GM23338 (cell line): ENCODE measurements around the gene TNS4. TPM values are rescaled to one million over a fixed set of nuclear protein-coding genes. Genes with fewer than 3 reads are reported as not detected.

Experiments used
- ATAC-seq: fragments of 200-7000 bp; cut with Tn5 transposase; 3 replicates; pipeline ENCODE4 v1.9.1; 2020
- DNase-seq: peaks from one replicate; pipeline ENCODE4 v3.0.0-alpha.2; 2015; ENCODE audit warnings: low spot score
- H2AFZ ChIP-seq: fragments of 200-600 bp; sonication (generic); 2 replicates; pipeline ENCODE4 v1.8.0; 2016; ENCODE audit warnings: antibody characterized with exemption, mild to moderate bottlenecking, moderate library complexity
- H3F3A ChIP-seq: fragments of 200-600 bp; sonication (generic); replicated peaks from 2 replicates; pipeline ENCODE4 v1.8.0; 2017; ENCODE audit warnings: antibody characterized with exemption, mixed run types, low read depth
- H3K27ac ChIP-seq: fragments of 200-600 bp; sonication (generic); 2 replicates; pipeline ENCODE4 v1.6.1; 2016; ENCODE audit warnings: low read depth
- H3K27me3 ChIP-seq: fragments of 200-600 bp; sonication (generic); 2 replicates; pipeline ENCODE4 v1.8.0; 2016; ENCODE audit warnings: mild to moderate bottlenecking, mixed run types, moderate library complexity; ENCODE audit not compliant: insufficient read depth
- H3K36me3 ChIP-seq: fragments of 200-600 bp; sonication (generic); 2 replicates; pipeline ENCODE4 v1.8.0; 2016; ENCODE audit warnings: mild to moderate bottlenecking; ENCODE audit not compliant: insufficient read depth
- H3K4me1 ChIP-seq: fragments of 200-600 bp; sonication (generic); 2 replicates; pipeline ENCODE4 v1.8.0; 2016; ENCODE audit warnings: mild to moderate bottlenecking, moderate library complexity; ENCODE audit not compliant: insufficient read depth
- H3K4me2 ChIP-seq: fragments of 200-600 bp; sonication (generic); 2 replicates; pipeline ENCODE4 v1.7.1; 2017; ENCODE audit warnings: mixed run types
- H3K4me3 ChIP-seq: fragments of 200-600 bp; sonication (generic); 2 replicates; pipeline ENCODE4 v1.6.1; 2016; ENCODE audit warnings: mixed run types
- H3K79me2 ChIP-seq: fragments of 200-600 bp; sonication (generic); replicated peaks from 2 replicates; pipeline ENCODE4 v1.8.0; 2017; ENCODE audit warnings: mild to moderate bottlenecking; ENCODE audit not compliant: insufficient read depth
- H3K9me2 ChIP-seq: fragments of 200-600 bp; sonication (generic); 2 replicates; pipeline ENCODE4 v1.8.0; 2017; ENCODE audit not compliant: insufficient read depth
- H4K20me1 ChIP-seq: fragments of 200-600 bp; sonication (generic); replicated peaks from 2 replicates; pipeline ENCODE4 v1.8.0; 2017; ENCODE audit warnings: mild to moderate bottlenecking; ENCODE audit not compliant: insufficient read depth
- H3K27ac Mint-ChIP-seq: 2 replicates; pipeline ENCODE4 v1.8.0; 2020; ENCODE audit warnings: inconsistent platforms, mild to moderate bottlenecking, moderate library complexity, mixed read lengths
- H3K27me3 Mint-ChIP-seq: 3 replicates; pipeline ENCODE4 v1.8.0; 2022; ENCODE audit warnings: low read depth, mild to moderate bottlenecking, moderate library complexity, mixed read lengths, inconsistent platforms; ENCODE audit not compliant: insufficient read depth, poor library complexity
- H3K36me3 Mint-ChIP-seq: 3 replicates; pipeline ENCODE4 v1.8.0; 2021; ENCODE audit warnings: low read depth, mild to moderate bottlenecking, inconsistent platforms, moderate library complexity, mixed read lengths
- H3K4me1 Mint-ChIP-seq: 3 replicates; pipeline ENCODE4 v1.8.0; 2020; ENCODE audit warnings: mild to moderate bottlenecking, inconsistent platforms, mixed read lengths
- H3K4me3 Mint-ChIP-seq: 3 replicates; pipeline ENCODE4 v1.8.0; 2021; ENCODE audit warnings: moderate library complexity, mild to moderate bottlenecking, inconsistent platforms, mixed read lengths
- H3K9me3 Mint-ChIP-seq: 3 replicates; pipeline ENCODE4 v1.8.0; 2020; ENCODE audit warnings: moderate library complexity, mild to moderate bottlenecking, inconsistent platforms, mixed read lengths
- CREB1 ChIP-seq: fragments of 250-450 bp; sonication (Bioruptor Pico); IDR thresholded peaks from 2 replicates; pipeline ENCODE4 v1.5.0; 2020; ENCODE audit warnings: low read depth, mild to moderate bottlenecking, moderate library complexity
- EZH2 ChIP-seq: fragments of 200-600 bp; sonication (generic); IDR thresholded peaks from one replicate; pipeline ENCODE4 v1.8.0; 2017; ENCODE audit warnings: antibody characterized with exemption, mild to moderate bottlenecking, low read depth; ENCODE audit not compliant: unreplicated experiment
- EZH2phosphoT487 ChIP-seq: fragments of 200-600 bp; sonication (generic); IDR thresholded peaks from one replicate; pipeline ENCODE4 v1.8.1; 2018; ENCODE audit warnings: antibody characterized with exemption; ENCODE audit not compliant: unreplicated experiment
- JUNB ChIP-seq: IDR thresholded peaks from one replicate; pipeline ENCODE4 v1.6.1; 2016; ENCODE audit warnings: antibody characterized with exemption; ENCODE audit not compliant: unreplicated experiment
- NANOG ChIP-seq: IDR thresholded peaks from 2 replicates; pipeline ENCODE4 v1.6.1; 2016; ENCODE audit warnings: antibody characterized with exemption, borderline replicate concordance
- POLR2AphosphoS5 ChIP-seq: IDR thresholded peaks from 2 replicates; pipeline ENCODE4 v1.6.1; 2016; ENCODE audit warnings: antibody characterized with exemption, low read depth
- STAT1 ChIP-seq: IDR thresholded peaks from one replicate; pipeline ENCODE4 v1.6.1; 2016; ENCODE audit warnings: antibody characterized with exemption; ENCODE audit not compliant: unreplicated experiment
- ZNF114 ChIP-seq: fragments of 250-450 bp; sonication (Bioruptor Pico); IDR thresholded peaks from 2 replicates; pipeline ENCODE4 v1.5.0; 2020; ENCODE audit warnings: mild to moderate bottlenecking, moderate library complexity
- ZNF331 ChIP-seq: fragments of 250-450 bp; sonication (Bioruptor Pico); IDR thresholded peaks from 2 replicates; pipeline ENCODE4 v1.5.0; 2020; ENCODE audit warnings: low read depth, mild to moderate bottlenecking, moderate library complexity
- polyA plus RNA-seq: library from polyadenylated mRNA; unstranded; fragments of >200 nt; fragmentation: Nextera tagmentation; extraction: Ambion mirVana; gene quantifications from 2 replicates; pipeline ENCODE4 v1.2.1, GENCODE V29; 2016
- total RNA-seq: library from RNA; depleted of rRNA; stranded (reverse); fragments of >200 nt; shearing (Covaris generic); gene quantifications from 2 replicates; pipeline ENCODE4 v1.2.3, GENCODE V29; 2014
- TF ChIP-seq, protein P1 (sequence below), 2 experiments: fragments of 200-600 bp in 1 of 2; sonication (generic) in 1 of 2; conservative IDR thresholded peaks; 2 replicates each; pipeline versions ENCODE4 v1.5.1 to v1.6.1; 2016 to 2017; ENCODE audit warnings: antibody characterized with exemption in 2 of 2, low read depth in 2 of 2, mild to moderate bottlenecking in 2 of 2, moderate library complexity in 1 of 2
- TF ChIP-seq, protein P2 (sequence below): IDR thresholded peaks from one replicate; pipeline ENCODE4 v1.6.1; 2018; ENCODE audit warnings: antibody characterized with exemption; ENCODE audit not compliant: unreplicated experiment
- TF ChIP-seq, protein P3 (sequence below): IDR thresholded peaks from 2 replicates; pipeline ENCODE4 v1.6.1; 2016; ENCODE audit warnings: antibody characterized with exemption
- TF ChIP-seq, protein P4 (sequence below): fragments of 250-450 bp; sonication (Bioruptor Pico); IDR thresholded peaks from 2 replicates; pipeline ENCODE4 v1.5.0; 2020; ENCODE audit warnings: mild to moderate bottlenecking, moderate library complexity

TNS4 gene
- total and polyA plus RNA-seq, 2 experiments from 2014 or later = 0.31 to 4.9 TPM

DNA sequence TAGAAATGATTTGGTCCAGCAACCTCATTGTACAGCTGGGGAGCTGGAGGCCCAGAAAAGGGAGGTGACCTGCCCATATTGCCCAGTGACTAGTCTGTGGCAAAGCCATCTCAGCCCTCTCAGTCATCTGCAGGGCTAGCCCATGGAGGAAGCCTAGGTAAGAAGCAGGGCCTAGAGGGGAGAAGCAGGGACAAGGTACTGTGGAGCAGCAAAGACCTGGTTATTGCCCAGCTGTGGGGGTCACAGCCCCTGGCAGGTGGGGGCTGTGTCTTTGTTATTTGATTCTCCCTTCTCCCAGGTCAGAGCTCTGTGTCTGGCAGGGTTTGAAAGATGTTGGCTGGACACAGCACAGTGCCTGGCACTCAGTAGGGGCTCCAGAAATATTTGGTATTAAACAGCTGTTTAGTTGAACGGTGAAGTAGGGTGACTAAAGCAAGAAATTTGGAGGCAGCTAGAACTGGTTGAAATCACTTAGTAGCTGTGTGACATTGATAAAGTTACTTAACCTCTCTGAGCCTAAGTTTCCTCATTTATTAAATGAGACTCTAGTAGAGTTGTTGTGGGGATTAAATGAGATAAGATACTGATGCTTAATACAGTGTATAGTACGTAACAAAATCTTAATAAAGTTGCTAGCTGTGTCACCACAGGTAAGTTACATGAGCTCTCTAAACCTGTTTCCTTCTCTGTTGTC is 46.5 kb upstream of the TNS4 start:
- Mint-ChIP-seq H3K9me3 (no peaks in the 10 kb centered on the region), H3K36me3 (no peaks in the 10 kb centered on the region), H3K27me3 (peaks cover 9% of the 10 kb centered on the region), H3K27ac (no peak overlapping the region), H3K4me3 (no peak overlapping the region), H3K4me1 (peaks cover 14% of the 10 kb centered on the region)
- DNase-seq (no peak), ATAC-seq (no peak)
- Histone ChIP-seq H3K27ac (no peak overlapping the region), H3K4me3 (no peak overlapping the region), H4K20me1 (no peaks in the 10 kb centered on the region), H3K4me2 (no peak overlapping the region), H3K9me2 (no peaks in the 10 kb centered on the region), H3F3A (no peaks in the 10 kb centered on the region), H3K79me2 (no peaks in the 10 kb centered on the region), H3K27me3 (no peaks in the 10 kb centered on the region), H3K4me1 (peaks cover 4% of the 10 kb centered on the region), H2AFZ (no peak overlapping the region; the same call in 1 of the 2 replicates), H3K36me3 (no peaks in the 10 kb centered on the region)
- TF ChIP-seq JUNB (no peak), CREB1 (CRISPR knock-in tag) (no peak), STAT1 (no peak), ZNF331 (CRISPR knock-in tag) (no peak), EZH2 (no peak), NANOG (no peak), ZNF114 (CRISPR knock-in tag) (no peak), EZH2phosphoT487 (no peak), POLR2AphosphoS5 (no peak)
- TF ChIP-seq, protein P1, sequence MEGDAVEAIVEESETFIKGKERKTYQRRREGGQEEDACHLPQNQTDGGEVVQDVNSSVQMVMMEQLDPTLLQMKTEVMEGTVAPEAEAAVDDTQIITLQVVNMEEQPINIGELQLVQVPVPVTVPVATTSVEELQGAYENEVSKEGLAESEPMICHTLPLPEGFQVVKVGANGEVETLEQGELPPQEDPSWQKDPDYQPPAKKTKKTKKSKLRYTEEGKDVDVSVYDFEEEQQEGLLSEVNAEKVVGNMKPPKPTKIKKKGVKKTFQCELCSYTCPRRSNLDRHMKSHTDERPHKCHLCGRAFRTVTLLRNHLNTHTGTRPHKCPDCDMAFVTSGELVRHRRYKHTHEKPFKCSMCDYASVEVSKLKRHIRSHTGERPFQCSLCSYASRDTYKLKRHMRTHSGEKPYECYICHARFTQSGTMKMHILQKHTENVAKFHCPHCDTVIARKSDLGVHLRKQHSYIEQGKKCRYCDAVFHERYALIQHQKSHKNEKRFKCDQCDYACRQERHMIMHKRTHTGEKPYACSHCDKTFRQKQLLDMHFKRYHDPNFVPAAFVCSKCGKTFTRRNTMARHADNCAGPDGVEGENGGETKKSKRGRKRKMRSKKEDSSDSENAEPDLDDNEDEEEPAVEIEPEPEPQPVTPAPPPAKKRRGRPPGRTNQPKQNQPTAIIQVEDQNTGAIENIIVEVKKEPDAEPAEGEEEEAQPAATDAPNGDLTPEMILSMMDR (conservative IDR thresholded peaks at IDR 0.05; ENCODE audit: low read depth in 2 of 2) = no peak
- TF ChIP-seq, protein P2, sequence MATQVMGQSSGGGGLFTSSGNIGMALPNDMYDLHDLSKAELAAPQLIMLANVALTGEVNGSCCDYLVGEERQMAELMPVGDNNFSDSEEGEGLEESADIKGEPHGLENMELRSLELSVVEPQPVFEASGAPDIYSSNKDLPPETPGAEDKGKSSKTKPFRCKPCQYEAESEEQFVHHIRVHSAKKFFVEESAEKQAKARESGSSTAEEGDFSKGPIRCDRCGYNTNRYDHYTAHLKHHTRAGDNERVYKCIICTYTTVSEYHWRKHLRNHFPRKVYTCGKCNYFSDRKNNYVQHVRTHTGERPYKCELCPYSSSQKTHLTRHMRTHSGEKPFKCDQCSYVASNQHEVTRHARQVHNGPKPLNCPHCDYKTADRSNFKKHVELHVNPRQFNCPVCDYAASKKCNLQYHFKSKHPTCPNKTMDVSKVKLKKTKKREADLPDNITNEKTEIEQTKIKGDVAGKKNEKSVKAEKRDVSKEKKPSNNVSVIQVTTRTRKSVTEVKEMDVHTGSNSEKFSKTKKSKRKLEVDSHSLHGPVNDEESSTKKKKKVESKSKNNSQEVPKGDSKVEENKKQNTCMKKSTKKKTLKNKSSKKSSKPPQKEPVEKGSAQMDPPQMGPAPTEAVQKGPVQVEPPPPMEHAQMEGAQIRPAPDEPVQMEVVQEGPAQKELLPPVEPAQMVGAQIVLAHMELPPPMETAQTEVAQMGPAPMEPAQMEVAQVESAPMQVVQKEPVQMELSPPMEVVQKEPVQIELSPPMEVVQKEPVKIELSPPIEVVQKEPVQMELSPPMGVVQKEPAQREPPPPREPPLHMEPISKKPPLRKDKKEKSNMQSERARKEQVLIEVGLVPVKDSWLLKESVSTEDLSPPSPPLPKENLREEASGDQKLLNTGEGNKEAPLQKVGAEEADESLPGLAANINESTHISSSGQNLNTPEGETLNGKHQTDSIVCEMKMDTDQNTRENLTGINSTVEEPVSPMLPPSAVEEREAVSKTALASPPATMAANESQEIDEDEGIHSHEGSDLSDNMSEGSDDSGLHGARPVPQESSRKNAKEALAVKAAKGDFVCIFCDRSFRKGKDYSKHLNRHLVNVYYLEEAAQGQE = no peak
- TF ChIP-seq, protein P3, sequence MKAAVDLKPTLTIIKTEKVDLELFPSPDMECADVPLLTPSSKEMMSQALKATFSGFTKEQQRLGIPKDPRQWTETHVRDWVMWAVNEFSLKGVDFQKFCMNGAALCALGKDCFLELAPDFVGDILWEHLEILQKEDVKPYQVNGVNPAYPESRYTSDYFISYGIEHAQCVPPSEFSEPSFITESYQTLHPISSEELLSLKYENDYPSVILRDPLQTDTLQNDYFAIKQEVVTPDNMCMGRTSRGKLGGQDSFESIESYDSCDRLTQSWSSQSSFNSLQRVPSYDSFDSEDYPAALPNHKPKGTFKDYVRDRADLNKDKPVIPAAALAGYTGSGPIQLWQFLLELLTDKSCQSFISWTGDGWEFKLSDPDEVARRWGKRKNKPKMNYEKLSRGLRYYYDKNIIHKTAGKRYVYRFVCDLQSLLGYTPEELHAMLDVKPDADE = no peak
- TF ChIP-seq, protein P4, sequence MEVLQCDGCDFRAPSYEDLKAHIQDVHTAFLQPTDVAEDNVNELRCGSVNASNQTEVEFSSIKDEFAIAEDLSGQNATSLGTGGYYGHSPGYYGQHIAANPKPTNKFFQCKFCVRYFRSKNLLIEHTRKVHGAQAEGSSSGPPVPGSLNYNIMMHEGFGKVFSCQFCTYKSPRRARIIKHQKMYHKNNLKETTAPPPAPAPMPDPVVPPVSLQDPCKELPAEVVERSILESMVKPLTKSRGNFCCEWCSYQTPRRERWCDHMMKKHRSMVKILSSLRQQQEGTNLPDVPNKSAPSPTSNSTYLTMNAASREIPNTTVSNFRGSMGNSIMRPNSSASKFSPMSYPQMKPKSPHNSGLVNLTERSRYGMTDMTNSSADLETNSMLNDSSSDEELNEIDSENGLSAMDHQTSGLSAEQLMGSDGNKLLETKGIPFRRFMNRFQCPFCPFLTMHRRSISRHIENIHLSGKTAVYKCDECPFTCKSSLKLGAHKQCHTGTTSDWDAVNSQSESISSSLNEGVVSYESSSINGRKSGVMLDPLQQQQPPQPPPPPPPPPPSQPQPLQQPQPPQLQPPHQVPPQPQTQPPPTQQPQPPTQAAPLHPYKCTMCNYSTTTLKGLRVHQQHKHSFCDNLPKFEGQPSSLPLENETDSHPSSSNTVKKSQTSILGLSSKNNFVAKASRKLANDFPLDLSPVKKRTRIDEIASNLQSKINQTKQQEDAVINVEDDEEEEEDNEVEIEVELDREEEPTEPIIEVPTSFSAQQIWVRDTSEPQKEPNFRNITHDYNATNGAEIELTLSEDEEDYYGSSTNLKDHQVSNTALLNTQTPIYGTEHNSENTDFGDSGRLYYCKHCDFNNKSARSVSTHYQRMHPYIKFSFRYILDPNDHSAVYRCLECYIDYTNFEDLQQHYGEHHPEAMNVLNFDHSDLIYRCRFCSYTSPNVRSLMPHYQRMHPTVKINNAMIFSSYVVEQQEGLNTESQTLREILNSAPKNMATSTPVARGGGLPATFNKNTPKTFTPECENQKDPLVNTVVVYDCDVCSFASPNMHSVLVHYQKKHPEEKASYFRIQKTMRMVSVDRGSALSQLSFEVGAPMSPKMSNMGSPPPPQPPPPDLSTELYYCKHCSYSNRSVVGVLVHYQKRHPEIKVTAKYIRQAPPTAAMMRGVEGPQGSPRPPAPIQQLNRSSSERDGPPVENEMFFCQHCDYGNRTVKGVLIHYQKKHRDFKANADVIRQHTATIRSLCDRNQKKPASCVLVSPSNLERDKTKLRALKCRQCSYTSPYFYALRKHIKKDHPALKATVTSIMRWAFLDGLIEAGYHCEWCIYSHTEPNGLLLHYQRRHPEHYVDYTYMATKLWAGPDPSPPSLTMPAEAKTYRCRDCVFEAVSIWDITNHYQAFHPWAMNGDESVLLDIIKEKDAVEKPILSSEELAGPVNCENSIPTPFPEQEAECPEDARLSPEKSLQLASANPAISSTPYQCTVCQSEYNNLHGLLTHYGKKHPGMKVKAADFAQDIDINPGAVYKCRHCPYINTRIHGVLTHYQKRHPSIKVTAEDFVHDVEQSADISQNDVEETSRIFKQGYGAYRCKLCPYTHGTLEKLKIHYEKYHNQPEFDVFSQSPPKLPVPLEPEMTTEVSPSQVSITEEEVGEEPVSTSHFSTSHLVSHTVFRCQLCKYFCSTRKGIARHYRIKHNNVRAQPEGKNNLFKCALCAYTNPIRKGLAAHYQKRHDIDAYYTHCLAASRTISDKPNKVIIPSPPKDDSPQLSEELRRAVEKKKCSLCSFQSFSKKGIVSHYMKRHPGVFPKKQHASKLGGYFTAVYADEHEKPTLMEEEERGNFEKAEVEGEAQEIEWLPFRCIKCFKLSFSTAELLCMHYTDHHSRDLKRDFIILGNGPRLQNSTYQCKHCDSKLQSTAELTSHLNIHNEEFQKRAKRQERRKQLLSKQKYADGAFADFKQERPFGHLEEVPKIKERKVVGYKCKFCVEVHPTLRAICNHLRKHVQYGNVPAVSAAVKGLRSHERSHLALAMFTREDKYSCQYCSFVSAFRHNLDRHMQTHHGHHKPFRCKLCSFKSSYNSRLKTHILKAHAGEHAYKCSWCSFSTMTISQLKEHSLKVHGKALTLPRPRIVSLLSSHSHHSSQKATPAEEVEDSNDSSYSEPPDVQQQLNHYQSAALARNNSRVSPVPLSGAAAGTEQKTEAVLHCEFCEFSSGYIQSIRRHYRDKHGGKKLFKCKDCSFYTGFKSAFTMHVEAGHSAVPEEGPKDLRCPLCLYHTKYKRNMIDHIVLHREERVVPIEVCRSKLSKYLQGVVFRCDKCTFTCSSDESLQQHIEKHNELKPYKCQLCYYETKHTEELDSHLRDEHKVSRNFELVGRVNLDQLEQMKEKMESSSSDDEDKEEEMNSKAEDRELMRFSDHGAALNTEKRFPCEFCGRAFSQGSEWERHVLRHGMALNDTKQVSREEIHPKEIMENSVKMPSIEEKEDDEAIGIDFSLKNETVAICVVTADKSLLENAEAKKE (CRISPR knock-in tag) = no peak
